Natural killer cell (primary cell): ENCODE results near the gene UNG. TPM values are rescaled to one million over a fixed set of nuclear protein-coding genes. Genes with fewer than 3 reads are reported as not detected.

Experiments used
- ATAC-seq, 3 donors: fragments of 150-1000 bp in 2 of 3; fragments of 200-7000 bp in 1 of 3; cut with Tn5 transposase; 1 replicate in 1 of 3; 2 replicates in 2 of 3; pipeline ENCODE4 v1.10.0; 2021; ENCODE audit warnings: mild to moderate bottlenecking in 2 of 3, moderate library complexity in 2 of 3
- DNase-seq, 2 donors: peaks; one replicate each; pipeline versions ENCODE4 v3.0.0 to v3.0.0-alpha.2; 2013 to 2021; ENCODE audit warnings: mixed read lengths in 1 of 2
- H3K27ac ChIP-seq: one replicate; pipeline ENCODE4 v1.5.1; 2013; ENCODE audit warnings: mild to moderate bottlenecking, low read length
- H3K27me3 ChIP-seq: one replicate; pipeline ENCODE4 v1.6.1; 2013; ENCODE audit warnings: low read length; ENCODE audit not compliant: control insufficient read depth, insufficient read depth
- H3K36me3 ChIP-seq: one replicate; pipeline ENCODE4 v1.6.1; 2013; ENCODE audit warnings: low read length; ENCODE audit not compliant: control insufficient read depth, insufficient read depth
- H3K4me1 ChIP-seq: one replicate; pipeline ENCODE4 v1.6.1; 2013; ENCODE audit warnings: low read length; ENCODE audit not compliant: control insufficient read depth, insufficient read depth
- H3K4me3 ChIP-seq: one replicate; pipeline ENCODE4 v1.5.1; 2013; ENCODE audit warnings: low read length
- H3K9me3 ChIP-seq: one replicate; pipeline ENCODE4 v1.6.1; 2013; ENCODE audit warnings: low read length; ENCODE audit not compliant: control insufficient read depth, insufficient read depth
- H3K27ac Mint-ChIP-seq, 2 donors: one replicate each; pipeline ENCODE4 v1.8.0; 2022; ENCODE audit warnings: mild to moderate bottlenecking in 2 of 2, mixed read lengths in 2 of 2, moderate library complexity in 1 of 2
- H3K27me3 Mint-ChIP-seq, 2 donors: one replicate each; pipeline ENCODE4 v1.8.0; 2022; ENCODE audit warnings: low read depth in 2 of 2, mixed read lengths in 2 of 2
- H3K36me3 Mint-ChIP-seq: one replicate; pipeline ENCODE4 v1.8.0; 2022; ENCODE audit warnings: mixed read lengths
- H3K4me1 Mint-ChIP-seq, 2 donors: one replicate each; pipeline ENCODE4 v1.8.0; 2022; ENCODE audit warnings: mixed read lengths in 2 of 2
- H3K4me3 Mint-ChIP-seq: one replicate; pipeline ENCODE4 v1.8.0; 2022; ENCODE audit warnings: mild to moderate bottlenecking, moderate library complexity, mixed read lengths
- H3K9me3 Mint-ChIP-seq, 2 donors: one replicate each; pipeline ENCODE4 v1.8.0; 2022; ENCODE audit warnings: mixed read lengths in 2 of 2
- WGBS: methylation state at CpG from one replicate; pipeline ENCODE4 v1.1.7; 2013; ENCODE audit warnings: missing lambda C conversion rate; ENCODE audit not compliant: insufficient coverage; 5-methylcytosine and 5-hydroxymethylcytosine counted together
- intact Hi-C: fragments of 100-400 bp; cut with micrococcal nuclease; formaldehyde crosslinking; loops from one replicate; pipeline ENCODE4 v1.14.2; 2022
- total RNA-seq, 4 donors: library from RNA; stranded (reverse); fragments of 120-200 nt in 1 of 4; gene quantifications; one replicate each; pipeline versions ENCODE4 v1.2.3 to v1.2.4, GENCODE V29; 2013 to 2022
- TF ChIP-seq, protein P1 (sequence below): fragments of 200-600 bp; IDR thresholded peaks from one replicate; pipeline ENCODE4 v1.8.0; 2022; ENCODE audit warnings: antibody characterized with exemption

Gene UNG
- total RNA-seq, 3 donors from 2014 or later (not counting 1 experiment from before 2014, with no cell fraction given): 8.7 to 10.7 (median 9.6) TPM

DNA sequence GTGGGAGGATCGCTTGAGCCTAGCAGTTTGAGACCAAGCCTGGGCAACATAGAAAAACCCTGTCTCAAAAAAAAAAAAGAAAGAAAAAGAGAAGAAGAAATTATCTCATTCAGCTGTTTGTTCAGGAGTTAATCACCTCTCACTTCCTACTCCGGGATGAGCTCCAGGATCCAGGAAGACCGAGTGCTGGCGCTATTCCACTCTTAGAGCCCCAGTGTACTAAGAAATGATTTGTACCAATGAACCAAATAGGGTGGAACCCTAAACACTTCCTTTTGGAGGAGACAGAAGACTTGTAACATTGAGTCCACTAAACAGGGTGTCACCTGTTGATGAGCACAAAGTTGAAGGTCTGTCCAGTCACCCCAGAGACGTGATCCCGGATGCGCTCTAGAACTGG, 7.7 kb upstream of the UNG start:
- Histone ChIP-seq H3K27me3 (no peaks in the 10 kb centered on the region), H3K4me3 (no peak overlapping the region), H3K4me1 (peaks cover 23% of the 10 kb centered on the region), H3K27ac (no peak overlapping the region), H3K9me3 (no peaks in the 10 kb centered on the region), H3K36me3 (peaks cover 33% of the 10 kb centered on the region)
- ATAC-seq: no peak
- TF ChIP-seq, protein P1, sequence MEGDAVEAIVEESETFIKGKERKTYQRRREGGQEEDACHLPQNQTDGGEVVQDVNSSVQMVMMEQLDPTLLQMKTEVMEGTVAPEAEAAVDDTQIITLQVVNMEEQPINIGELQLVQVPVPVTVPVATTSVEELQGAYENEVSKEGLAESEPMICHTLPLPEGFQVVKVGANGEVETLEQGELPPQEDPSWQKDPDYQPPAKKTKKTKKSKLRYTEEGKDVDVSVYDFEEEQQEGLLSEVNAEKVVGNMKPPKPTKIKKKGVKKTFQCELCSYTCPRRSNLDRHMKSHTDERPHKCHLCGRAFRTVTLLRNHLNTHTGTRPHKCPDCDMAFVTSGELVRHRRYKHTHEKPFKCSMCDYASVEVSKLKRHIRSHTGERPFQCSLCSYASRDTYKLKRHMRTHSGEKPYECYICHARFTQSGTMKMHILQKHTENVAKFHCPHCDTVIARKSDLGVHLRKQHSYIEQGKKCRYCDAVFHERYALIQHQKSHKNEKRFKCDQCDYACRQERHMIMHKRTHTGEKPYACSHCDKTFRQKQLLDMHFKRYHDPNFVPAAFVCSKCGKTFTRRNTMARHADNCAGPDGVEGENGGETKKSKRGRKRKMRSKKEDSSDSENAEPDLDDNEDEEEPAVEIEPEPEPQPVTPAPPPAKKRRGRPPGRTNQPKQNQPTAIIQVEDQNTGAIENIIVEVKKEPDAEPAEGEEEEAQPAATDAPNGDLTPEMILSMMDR: no peak
- DNase-seq: no peak
- WGBS: 98% methylated on average over 6 of the region's 7 CpGs
- Mint-ChIP-seq H3K4me1 (peaks cover 23 to 24% of the 10 kb centered on the region in 2 donors), H3K27ac (peak overlapping the region in 1 of 2 donors; percentile 11), H3K9me3 (no peaks in the 10 kb centered on the region), H3K36me3 (no peaks in the 10 kb centered on the region), H3K27me3 (no peaks in the 10 kb centered on the region), H3K4me3 (no peak overlapping the region)
- intact Hi-C loops: loop anchor here (5.0 to 10.0 kb wide), 2 partner anchors 265 to 357 kb away; partner anchors contain the start of gene CORO1C

DNA sequence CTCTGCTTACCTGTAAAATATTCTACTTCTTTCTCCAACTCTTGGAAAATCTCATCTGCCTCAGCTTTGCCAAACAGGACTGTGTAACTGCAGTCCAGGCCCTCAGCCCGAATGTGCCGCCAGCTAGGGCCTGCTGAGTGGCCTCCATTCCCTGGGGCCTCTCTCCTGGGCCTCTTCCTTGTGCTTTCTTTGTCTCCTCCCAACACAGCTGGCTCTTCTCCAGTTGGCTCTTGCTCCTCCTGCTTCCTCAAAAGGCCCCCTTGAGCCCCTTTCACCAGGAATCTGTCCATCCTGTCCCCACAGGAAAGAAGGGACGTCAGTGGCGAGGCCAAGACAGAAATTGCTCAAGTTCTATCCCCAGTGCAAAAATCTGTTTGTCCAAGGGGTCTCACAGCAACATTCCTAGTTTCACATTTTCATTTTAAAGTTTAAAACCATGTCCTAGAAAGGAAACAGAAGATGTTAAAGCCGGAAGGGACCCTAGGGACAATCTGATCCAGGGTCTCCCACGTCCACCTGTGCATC, 4.8 kb upstream of the UNG start:
- peaks cover 15% of the 10 kb centered on the region for H3K36me3 ChIP-seq
- intact Hi-C loops: loop anchor here (1.0 to 10.0 kb wide), 7 partner anchors 39 to 529 kb away; partner anchors contain the start of gene CORO1C
- H3K9me3 ChIP-seq: no peaks in the 10 kb centered on the region
- no peak for DNase-seq
- WGBS: 53% methylated on average over 6 of the region's 6 CpGs
- H3K27ac Mint-ChIP-seq: peak overlapping the region; percentile 90 to 93
- no peaks in the 10 kb centered on the region for H3K27me3 Mint-ChIP-seq
- no peaks in the 10 kb centered on the region for H3K36me3 Mint-ChIP-seq
- H3K4me3 ChIP-seq: peak overlapping the region; percentile 58
- H3K9me3 Mint-ChIP-seq: no peaks in the 10 kb centered on the region
- peak overlapping the region; percentile 63 for H3K27ac ChIP-seq
- TF ChIP-seq, protein P1: no peak
- no peaks in the 10 kb centered on the region for H3K27me3 ChIP-seq
- H3K4me1 ChIP-seq: peaks cover 28% of the 10 kb centered on the region
- peak overlapping the region; percentile 86 for H3K4me3 Mint-ChIP-seq
- peaks cover 24 to 26% of the 10 kb centered on the region in 2 donors for H3K4me1 Mint-ChIP-seq
- no peak for ATAC-seq

DNA sequence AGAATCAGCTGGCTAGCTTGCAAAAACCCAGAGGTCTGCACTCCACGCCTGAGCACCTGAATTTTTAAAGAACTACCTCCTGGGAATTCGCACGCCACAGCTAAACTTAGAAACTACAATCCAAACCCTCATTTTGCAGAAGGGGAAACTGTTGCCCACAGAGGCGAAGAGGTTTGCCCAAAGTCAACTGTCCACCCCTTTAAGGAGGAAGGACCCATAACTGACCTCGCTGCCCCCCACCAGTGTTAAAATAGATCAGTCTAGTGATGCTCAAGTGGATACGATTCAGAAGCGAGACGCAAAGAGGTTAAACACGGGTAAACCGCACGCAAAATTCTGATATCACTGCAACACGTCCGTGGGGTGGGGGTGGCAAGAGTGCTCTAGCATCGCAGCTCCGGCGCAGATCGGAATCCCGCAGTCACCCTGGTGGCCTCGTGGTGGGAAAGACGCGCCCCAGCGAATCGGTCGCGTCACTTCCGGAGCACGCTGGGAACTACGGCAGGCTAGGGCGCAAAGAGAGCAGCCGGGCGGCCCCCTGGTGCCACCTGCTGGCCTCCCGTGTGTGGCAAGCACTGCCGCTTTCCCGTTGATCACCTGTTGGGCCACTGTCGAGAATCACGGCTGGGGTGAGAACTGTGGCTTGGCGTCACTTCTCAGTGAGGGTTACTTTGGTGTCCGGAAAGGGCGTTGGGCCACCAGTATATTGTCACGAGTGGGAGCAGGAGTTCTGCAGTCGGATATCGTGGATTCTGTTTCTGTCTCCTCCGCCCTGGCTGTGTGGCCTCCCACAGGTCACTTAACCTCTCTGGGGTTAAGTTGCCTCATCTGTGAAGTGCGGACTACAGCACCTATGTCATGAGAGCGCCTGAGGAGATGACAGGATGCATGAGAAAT, 4.1 kb upstream of the UNG start, which contains the start of gene ALKBH2:
TSS of gene ALKBH2 (minus strand) at position 451 of the 897 bp plus-strand sequence. CDS start 686 bp downstream, outside the sequence.
- Mint-ChIP-seq H3K9me3 (no peaks in the 10 kb centered on the region), H3K36me3 (no peaks in the 10 kb centered on the region), H3K27ac (peak within 1 kb of the TSS; percentile 90 to 93), H3K27me3 (no peaks in the 10 kb centered on the region), H3K4me1 (peaks cover 26 to 33% of the 10 kb centered on the region in 2 donors), H3K4me3 (peak within 1 kb of the TSS; percentile 86)
- Histone ChIP-seq H3K4me3 (peak within 1 kb of the TSS; percentile 58), H3K27me3 (no peaks in the 10 kb centered on the region), H3K9me3 (no peaks in the 10 kb centered on the region), H3K4me1 (peaks cover 30% of the 10 kb centered on the region), H3K27ac (peak within 1 kb of the TSS; percentile 63), H3K36me3 (peaks cover 10% of the 10 kb centered on the region)
- intact Hi-C loops: loop anchor here (1.0 to 10.0 kb wide), 7 partner anchors 40 to 530 kb away; partner anchors contain the start of gene CORO1C
- DNase-seq (peak; percentile 96 to 98), ATAC-seq (peak; percentile 82 to 92 (median 82))
- TF ChIP-seq, protein P1: peak; percentile 93
- 4% methylated on average over 44 of the region's 45 CpGs for WGBS
